A549 (cell line): Measurements from ENCODE around the gene MYLK2. TPM values are rescaled to one million over a fixed set of nuclear protein-coding genes. Genes with fewer than 3 reads are reported as not detected.

Experiments
- ATAC-seq, 2 experiments: fragments of 200-7000 bp in 1 of 2; fragments of >200 bp in 1 of 2; cut with Nextera tagmentation in 1 of 2; cut with Tn5 transposase in 1 of 2; 3 replicates each; pipeline versions ENCODE4 v1.8.0 to v1.9.1; 2018 to 2020; ENCODE audit warnings: mild to moderate bottlenecking in 1 of 2, moderate library complexity in 1 of 2
- CTCF ChIA-PET: fragments of 300-600 bp; sonication (Branson Sonifier 250); formaldehyde crosslinking; extraction: SDS; loops from one replicate; lab custom pipeline; 2021; ENCODE audit warnings: antibody characterized with exemption, inconsistent platforms; lab: Yijun Ruan, JAX
- POLR2A ChIA-PET: fragments of 350-600 bp; formaldehyde crosslinking; extraction: SDS; loops from one replicate; lab custom pipeline; 2021; ENCODE audit warnings: antibody characterized with exemption, inconsistent platforms; lab: Yijun Ruan, JAX
- DNase-seq, 2 experiments: peaks; one replicate each; pipeline versions ENCODE4 v3.0.0 to v3.0.0-alpha.2; 2011 to 2016; ENCODE audit warnings: low read depth in 1 of 2, low spot score in 1 of 2
- FAIRE-seq: peaks from 2 replicates; lab custom pipeline; 2011; peaks lifted over from hg19 to GRCh38; lab: Jason Lieb, UNC
- H3K27ac ChIP-seq, 2 experiments: fragments of >200 bp; sonication (Bioruptor Twin); formaldehyde crosslinking; 3 replicates each; pipeline ENCODE4 v1.5.1; 2016 to 2017
- H3K4me1 ChIP-seq: fragments of >200 bp; sonication (Bioruptor Twin); formaldehyde crosslinking; 3 replicates; pipeline ENCODE4 v1.6.1; 2016
- H3K4me2 ChIP-seq: fragments of >200 bp; sonication (Bioruptor Twin); formaldehyde crosslinking; 3 replicates; pipeline ENCODE4 v1.6.1; 2016
- H3K4me3 ChIP-seq: fragments of >200 bp; sonication (Bioruptor Twin); formaldehyde crosslinking; 3 replicates; pipeline ENCODE4 v1.5.1; 2016
- H3K9me3 ChIP-seq: fragments of >200 bp; sonication (Bioruptor Twin); formaldehyde crosslinking; 3 replicates; pipeline ENCODE4 v1.6.1; 2016
- BHLHE40 ChIP-seq: IDR thresholded peaks from 2 replicates; pipeline ENCODE4 v1.6.1; 2012; ENCODE audit warnings: low read depth, low read length, inconsistent platforms
- CBX2 ChIP-seq: fragments of 200-600 bp; sonication (generic); IDR thresholded peaks from 2 replicates; pipeline ENCODE4 v1.6.1; 2016; ENCODE audit warnings: low read depth, mild to moderate bottlenecking, borderline replicate concordance
- CHD2 ChIP-seq: fragments of 150-350 bp; IDR thresholded peaks from 2 replicates; pipeline ENCODE4 v1.6.1; 2014; ENCODE audit warnings: low read length; ENCODE audit not compliant: partially characterized antibody
- EHF ChIP-seq: fragments of 250-450 bp; sonication (Bioruptor Pico); IDR thresholded peaks from 2 replicates; pipeline ENCODE4 v1.5.0; 2020; ENCODE audit warnings: mild to moderate bottlenecking
- ESRRA ChIP-seq: fragments of 150-350 bp; IDR thresholded peaks from 2 replicates; pipeline ENCODE4 v1.6.1; 2014; ENCODE audit warnings: mild to moderate bottlenecking, low read length, borderline replicate concordance
- FOSB ChIP-seq: fragments of 250-450 bp; sonication (Bioruptor Pico); IDR thresholded peaks from 2 replicates; pipeline ENCODE4 v1.5.0; 2020; ENCODE audit warnings: mild to moderate bottlenecking, moderate library complexity
- HDAC2 ChIP-seq: fragments of 200-600 bp; sonication (generic); IDR thresholded peaks from 2 replicates; pipeline ENCODE4 v1.6.1; 2016
- HEYL ChIP-seq: fragments of 250-450 bp; sonication (Bioruptor Pico); IDR thresholded peaks from 2 replicates; pipeline ENCODE4 v1.8.0; 2021; ENCODE audit warnings: mild to moderate bottlenecking, moderate library complexity
- JUN ChIP-seq, 2 experiments: fragments of >200 bp; sonication (Bioruptor Twin); formaldehyde crosslinking; IDR thresholded peaks; 2 replicates in 1 of 2; 3 replicates in 1 of 2; pipeline ENCODE4 v1.6.1; 2016 to 2017
- JUNB ChIP-seq: fragments of >200 bp; sonication (Bioruptor Twin); formaldehyde crosslinking; IDR thresholded peaks from 2 replicates; pipeline ENCODE4 v1.6.1; 2016
- MAFK ChIP-seq: fragments of 450-650 bp; IDR thresholded peaks from 2 replicates; pipeline ENCODE4 v1.6.1; 2014; ENCODE audit not compliant: partially characterized antibody
- POLR2AphosphoS2 ChIP-seq: conservative IDR thresholded peaks from 2 replicates; pipeline ENCODE4 v1.6.1; 2012; ENCODE audit warnings: low read length, improper control_type of control experiment, inconsistent platforms
- RAD21 ChIP-seq, 2 experiments: fragments of >200 bp in 1 of 2; sonication (Bioruptor Twin) in 1 of 2; formaldehyde crosslinking in 1 of 2; IDR thresholded peaks in 1 of 2; conservative IDR thresholded peaks in 1 of 2; 2 replicates in 1 of 2; 3 replicates in 1 of 2; pipeline ENCODE4 v1.6.1; 2012 to 2018; ENCODE audit warnings: inconsistent platforms in 1 of 2
- RCOR1 ChIP-seq: fragments of 150-350 bp; IDR thresholded peaks from 2 replicates; pipeline ENCODE4 v1.6.1; 2014; ENCODE audit warnings: antibody characterized with exemption, low read length, low read depth
- RFX5 ChIP-seq: fragments of 450-650 bp; IDR thresholded peaks from 2 replicates; pipeline ENCODE4 v1.7.1; 2014; ENCODE audit warnings: antibody characterized with exemption, mild to moderate bottlenecking, moderate library complexity
- SREBF2 ChIP-seq: fragments of 450-650 bp; IDR thresholded peaks from 2 replicates; pipeline ENCODE4 v1.6.1; 2014; ENCODE audit warnings: mild to moderate bottlenecking, moderate library complexity
- TFCP2L1 ChIP-seq: fragments of 250-450 bp; sonication (Bioruptor Pico); IDR thresholded peaks from 2 replicates; pipeline ENCODE4 v1.5.0; 2021; ENCODE audit warnings: mild to moderate bottlenecking
- ZC3H11A ChIP-seq: fragments of 450-650 bp; IDR thresholded peaks from 2 replicates; pipeline ENCODE4 v1.6.1; 2014; ENCODE audit warnings: antibody characterized with exemption, mild to moderate bottlenecking
- ZFP36 ChIP-seq: fragments of 450-650 bp; IDR thresholded peaks from 2 replicates; pipeline ENCODE4 v1.6.1; 2014; ENCODE audit warnings: borderline replicate concordance; ENCODE audit not compliant: partially characterized antibody
- ZNF302 ChIP-seq: fragments of 250-450 bp; sonication (Bioruptor Pico); IDR thresholded peaks from 2 replicates; pipeline ENCODE4 v1.9.0; 2021; ENCODE audit warnings: inconsistent platforms, mild to moderate bottlenecking, moderate library complexity
- WGBS: methylation state at CpG from one replicate; pipeline ENCODE4 v1.1.6; 2017; ENCODE audit errors: missing lambda C conversion rate; 5-methylcytosine and 5-hydroxymethylcytosine counted together
- polyA plus RNA-seq, 4 experiments: library from polyadenylated mRNA; depleted of rRNA in 3 of 4; stranded (reverse); fragments of >200 nt; fragmentation: RNase III in 1 of 4; extraction: RNeasy Plus Mini Kit Qiagen cat#74134 plus additional on column Dnase treatment in 1 of 4; gene quantifications; 2 replicates in 3 of 4; 3 replicates in 1 of 4; pipeline ENCODE4 v1.2.3, GENCODE V29; 2011 to 2017
- TF ChIP-seq, protein P1 (sequence below): fragments of >200 bp; sonication (Bioruptor Twin); formaldehyde crosslinking; IDR thresholded peaks from 3 replicates; pipeline ENCODE4 v1.5.1; 2016
- TF ChIP-seq, protein P2 (sequence below): fragments of 250-450 bp; sonication (Bioruptor Pico); IDR thresholded peaks from 2 replicates; pipeline ENCODE4 v1.5.0; 2021; ENCODE audit warnings: mild to moderate bottlenecking, moderate library complexity, borderline replicate concordance
- TF ChIP-seq, protein P3 (sequence below): fragments of 250-450 bp; sonication (Bioruptor Pico); IDR thresholded peaks from 2 replicates; pipeline ENCODE4 v1.5.0; 2020; ENCODE audit warnings: low read depth, mild to moderate bottlenecking, moderate library complexity
- TF ChIP-seq, protein P4 (sequence below): fragments of 200-600 bp; sonication (generic); IDR thresholded peaks from 2 replicates; pipeline ENCODE4 v1.6.1; 2016; ENCODE audit warnings: antibody characterized with exemption, mild to moderate bottlenecking, moderate library complexity
- TF ChIP-seq, protein P5 (sequence below): fragments of >200 bp; sonication (Bioruptor Twin); formaldehyde crosslinking; IDR thresholded peaks from 3 replicates; pipeline ENCODE4 v1.6.1; 2016

The MYLK2 gene
- polyA plus RNA-seq, 2 of the 4 experiments (the other 2 are of a cell fraction): 0.09 to 0.36 TPM

DNA sequence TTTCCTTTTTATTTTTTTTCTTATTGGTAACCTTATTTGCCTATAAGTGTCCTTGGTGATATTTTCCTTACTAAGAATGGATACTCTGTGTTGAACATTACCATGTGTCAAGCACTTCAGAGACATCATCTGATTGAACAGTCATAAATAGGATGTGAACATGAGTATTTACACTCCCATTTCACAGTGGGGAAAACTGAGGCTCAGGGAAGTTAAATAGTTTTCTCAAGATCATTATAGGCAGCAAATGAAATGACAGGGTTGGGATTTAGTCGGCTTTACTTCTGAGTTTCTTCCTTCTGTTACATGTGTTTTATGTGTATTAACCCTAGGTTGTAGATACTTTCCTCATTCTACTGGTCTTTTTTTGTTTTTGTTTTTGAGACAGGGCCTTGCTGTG, 44.7 kb upstream of the MYLK2 start:
- H3K9me3 ChIP-seq: no peaks in the 10 kb centered on the region
- H3K4me1 ChIP-seq: no peaks in the 10 kb centered on the region
- H3K27ac ChIP-seq: no peak overlapping the region
- no peak for FAIRE-seq
- POLR2A ChIA-PET: no interaction called here
- no peak for TF ChIP-seq FOSB
- TF ChIP-seq, protein P1, sequence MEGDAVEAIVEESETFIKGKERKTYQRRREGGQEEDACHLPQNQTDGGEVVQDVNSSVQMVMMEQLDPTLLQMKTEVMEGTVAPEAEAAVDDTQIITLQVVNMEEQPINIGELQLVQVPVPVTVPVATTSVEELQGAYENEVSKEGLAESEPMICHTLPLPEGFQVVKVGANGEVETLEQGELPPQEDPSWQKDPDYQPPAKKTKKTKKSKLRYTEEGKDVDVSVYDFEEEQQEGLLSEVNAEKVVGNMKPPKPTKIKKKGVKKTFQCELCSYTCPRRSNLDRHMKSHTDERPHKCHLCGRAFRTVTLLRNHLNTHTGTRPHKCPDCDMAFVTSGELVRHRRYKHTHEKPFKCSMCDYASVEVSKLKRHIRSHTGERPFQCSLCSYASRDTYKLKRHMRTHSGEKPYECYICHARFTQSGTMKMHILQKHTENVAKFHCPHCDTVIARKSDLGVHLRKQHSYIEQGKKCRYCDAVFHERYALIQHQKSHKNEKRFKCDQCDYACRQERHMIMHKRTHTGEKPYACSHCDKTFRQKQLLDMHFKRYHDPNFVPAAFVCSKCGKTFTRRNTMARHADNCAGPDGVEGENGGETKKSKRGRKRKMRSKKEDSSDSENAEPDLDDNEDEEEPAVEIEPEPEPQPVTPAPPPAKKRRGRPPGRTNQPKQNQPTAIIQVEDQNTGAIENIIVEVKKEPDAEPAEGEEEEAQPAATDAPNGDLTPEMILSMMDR: no peak
- TF ChIP-seq HDAC2: no peak
- no peak for TF ChIP-seq RFX5
- no peak for TF ChIP-seq BHLHE40
- no peak for TF ChIP-seq MAFK
- TF ChIP-seq ZC3H11A: no peak
- TF ChIP-seq JUN (IDR thresholded peaks at IDR 0.05): no peak
- no peak for TF ChIP-seq HEYL (CRISPR knock-in tag)
- no peak for TF ChIP-seq RAD21 (conservative IDR thresholded peaks at IDR 0.05 in 1 of 2, IDR thresholded peaks at IDR 0.05 in 1 of 2)
- no peak for TF ChIP-seq CBX2
- TF ChIP-seq, protein P2, sequence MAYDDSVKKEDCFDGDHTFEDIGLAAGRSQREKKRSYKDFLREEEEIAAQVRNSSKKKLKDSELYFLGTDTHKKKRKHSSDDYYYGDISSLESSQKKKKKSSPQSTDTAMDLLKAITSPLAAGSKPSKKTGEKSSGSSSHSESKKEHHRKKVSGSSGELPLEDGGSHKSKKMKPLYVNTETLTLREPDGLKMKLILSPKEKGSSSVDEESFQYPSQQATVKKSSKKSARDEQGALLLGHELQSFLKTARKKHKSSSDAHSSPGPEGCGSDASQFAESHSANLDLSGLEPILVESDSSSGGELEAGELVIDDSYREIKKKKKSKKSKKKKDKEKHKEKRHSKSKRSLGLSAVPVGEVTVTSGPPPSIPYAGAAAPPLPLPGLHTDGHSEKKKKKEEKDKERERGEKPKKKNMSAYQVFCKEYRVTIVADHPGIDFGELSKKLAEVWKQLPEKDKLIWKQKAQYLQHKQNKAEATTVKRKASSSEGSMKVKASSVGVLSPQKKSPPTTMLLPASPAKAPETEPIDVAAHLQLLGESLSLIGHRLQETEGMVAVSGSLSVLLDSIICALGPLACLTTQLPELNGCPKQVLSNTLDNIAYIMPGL (CRISPR knock-in tag): no peak
- TF ChIP-seq, protein P3, sequence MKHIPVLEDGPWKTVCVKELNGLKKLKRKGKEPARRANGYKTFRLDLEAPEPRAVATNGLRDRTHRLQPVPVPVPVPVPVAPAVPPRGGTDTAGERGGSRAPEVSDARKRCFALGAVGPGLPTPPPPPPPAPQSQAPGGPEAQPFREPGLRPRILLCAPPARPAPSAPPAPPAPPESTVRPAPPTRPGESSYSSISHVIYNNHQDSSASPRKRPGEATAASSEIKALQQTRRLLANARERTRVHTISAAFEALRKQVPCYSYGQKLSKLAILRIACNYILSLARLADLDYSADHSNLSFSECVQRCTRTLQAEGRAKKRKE (CRISPR knock-in tag): no peak
- ATAC-seq: no peak
- WGBS: 89% methylated on average over 1 of the region's 1 CpG
- CTCF ChIA-PET: no interaction called here
- H3K4me3 ChIP-seq: no peak overlapping the region
- no peak for DNase-seq
- no peak overlapping the region for H3K4me2 ChIP-seq

DNA sequence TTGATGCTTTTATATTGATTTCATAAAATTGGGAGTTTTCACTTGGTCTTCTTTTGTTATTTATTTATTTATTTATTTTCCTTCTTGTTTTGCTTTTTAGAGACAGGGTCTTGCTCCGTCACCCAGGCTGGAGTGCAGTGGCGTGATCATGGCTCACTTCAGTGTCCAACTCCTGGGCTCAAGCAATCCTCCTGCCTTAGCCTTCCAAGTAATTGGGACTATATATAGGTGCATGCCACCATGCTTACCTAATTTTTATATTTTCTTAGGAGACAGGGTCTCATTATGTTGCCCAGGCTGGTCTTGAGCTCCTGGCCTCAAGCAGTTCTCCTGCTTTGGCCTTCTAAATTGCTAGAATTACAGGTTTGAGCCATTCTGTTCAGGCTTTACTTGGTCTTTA, 38.3 kb upstream of the MYLK2 start:
- no peaks in the 10 kb centered on the region for H3K9me3 ChIP-seq
- POLR2A ChIA-PET: no interaction called here
- H3K4me1 ChIP-seq: no peaks in the 10 kb centered on the region
- no peak for TF ChIP-seq ESRRA
- no peak for TF ChIP-seq TFCP2L1
- TF ChIP-seq, protein P4, sequence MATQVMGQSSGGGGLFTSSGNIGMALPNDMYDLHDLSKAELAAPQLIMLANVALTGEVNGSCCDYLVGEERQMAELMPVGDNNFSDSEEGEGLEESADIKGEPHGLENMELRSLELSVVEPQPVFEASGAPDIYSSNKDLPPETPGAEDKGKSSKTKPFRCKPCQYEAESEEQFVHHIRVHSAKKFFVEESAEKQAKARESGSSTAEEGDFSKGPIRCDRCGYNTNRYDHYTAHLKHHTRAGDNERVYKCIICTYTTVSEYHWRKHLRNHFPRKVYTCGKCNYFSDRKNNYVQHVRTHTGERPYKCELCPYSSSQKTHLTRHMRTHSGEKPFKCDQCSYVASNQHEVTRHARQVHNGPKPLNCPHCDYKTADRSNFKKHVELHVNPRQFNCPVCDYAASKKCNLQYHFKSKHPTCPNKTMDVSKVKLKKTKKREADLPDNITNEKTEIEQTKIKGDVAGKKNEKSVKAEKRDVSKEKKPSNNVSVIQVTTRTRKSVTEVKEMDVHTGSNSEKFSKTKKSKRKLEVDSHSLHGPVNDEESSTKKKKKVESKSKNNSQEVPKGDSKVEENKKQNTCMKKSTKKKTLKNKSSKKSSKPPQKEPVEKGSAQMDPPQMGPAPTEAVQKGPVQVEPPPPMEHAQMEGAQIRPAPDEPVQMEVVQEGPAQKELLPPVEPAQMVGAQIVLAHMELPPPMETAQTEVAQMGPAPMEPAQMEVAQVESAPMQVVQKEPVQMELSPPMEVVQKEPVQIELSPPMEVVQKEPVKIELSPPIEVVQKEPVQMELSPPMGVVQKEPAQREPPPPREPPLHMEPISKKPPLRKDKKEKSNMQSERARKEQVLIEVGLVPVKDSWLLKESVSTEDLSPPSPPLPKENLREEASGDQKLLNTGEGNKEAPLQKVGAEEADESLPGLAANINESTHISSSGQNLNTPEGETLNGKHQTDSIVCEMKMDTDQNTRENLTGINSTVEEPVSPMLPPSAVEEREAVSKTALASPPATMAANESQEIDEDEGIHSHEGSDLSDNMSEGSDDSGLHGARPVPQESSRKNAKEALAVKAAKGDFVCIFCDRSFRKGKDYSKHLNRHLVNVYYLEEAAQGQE: no peak
- TF ChIP-seq, protein P3 (CRISPR knock-in tag): no peak
- no peak for TF ChIP-seq EHF (CRISPR knock-in tag)
- no peak for TF ChIP-seq ZFP36
- TF ChIP-seq, protein P5, sequence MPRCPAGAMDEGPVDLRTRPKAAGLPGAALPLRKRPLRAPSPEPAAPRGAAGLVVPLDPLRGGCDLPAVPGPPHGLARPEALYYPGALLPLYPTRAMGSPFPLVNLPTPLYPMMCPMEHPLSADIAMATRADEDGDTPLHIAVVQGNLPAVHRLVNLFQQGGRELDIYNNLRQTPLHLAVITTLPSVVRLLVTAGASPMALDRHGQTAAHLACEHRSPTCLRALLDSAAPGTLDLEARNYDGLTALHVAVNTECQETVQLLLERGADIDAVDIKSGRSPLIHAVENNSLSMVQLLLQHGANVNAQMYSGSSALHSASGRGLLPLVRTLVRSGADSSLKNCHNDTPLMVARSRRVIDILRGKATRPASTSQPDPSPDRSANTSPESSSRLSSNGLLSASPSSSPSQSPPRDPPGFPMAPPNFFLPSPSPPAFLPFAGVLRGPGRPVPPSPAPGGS: no peak
- TF ChIP-seq RFX5: no peak
- no peak for TF ChIP-seq POLR2AphosphoS2
- TF ChIP-seq JUNB: no peak
- TF ChIP-seq SREBF2: no peak
- no peak for TF ChIP-seq ZNF302 (CRISPR knock-in tag)
- no peak for TF ChIP-seq RCOR1
- no peak for TF ChIP-seq CHD2
- CTCF ChIA-PET: no interaction called here
- H3K4me2 ChIP-seq: no peak overlapping the region
- 93% methylated on average over 2 of the region's 2 CpGs for WGBS
- DNase-seq (no peak), FAIRE-seq (no peak), ATAC-seq (no peak)
- H3K27ac ChIP-seq: no peak overlapping the region
- H3K4me3 ChIP-seq: no peak overlapping the region
